C4-2B (cell line): ENCODE data around the gene RASGRF2.

ENCODE experiments used
- H3K27ac ChIP-seq: fragments of 450-650 bp; 2 replicates; pipeline ENCODE4 v1.5.1; 2017
- CTCF ChIP-seq: fragments of 450-650 bp; conservative IDR thresholded peaks from 2 replicates; pipeline ENCODE4 v1.5.1; 2017; ENCODE audit warnings: mild to moderate bottlenecking
- ZFX ChIP-seq: fragments of 450-650 bp; IDR thresholded peaks from 2 replicates; pipeline ENCODE4 v1.6.1; 2017

RASGRF2 gene

GRCh38 chr5:81195335-81195929, 235.3 kb downstream of the RASGRF2 start:
- H3K27ac ChIP-seq: no peak overlapping the region
- no peak for TF ChIP-seq ZFX
- TF ChIP-seq CTCF: peak; percentile 70

- no peak overlapping the region for H3K27ac ChIP-seq
- no peak for TF ChIP-seq ZFX
- TF ChIP-seq CTCF: no peak
Measured at GRCh38 chr5:81202655-81203054, 242.5 kb downstream of the RASGRF2 start.

- TF ChIP-seq ZFX (no peak), CTCF (no peak)
- H3K27ac ChIP-seq: no peak overlapping the region
Measured at GRCh38 chr5:81203729-81204128, 243.6 kb downstream of the RASGRF2 start.

- no peak for TF ChIP-seq ZFX
- TF ChIP-seq CTCF: no peak
- H3K27ac ChIP-seq: no peak overlapping the region
Measured at GRCh38 chr5:81204205-81204604, 244.0 kb downstream of the RASGRF2 start.

GRCh38 chr5:81205058-81205457, 244.9 kb downstream of the RASGRF2 start:
- TF ChIP-seq ZFX (no peak), CTCF (no peak)
- H3K27ac ChIP-seq: no peak overlapping the region

GRCh38 chr5:81207009-81207408, 246.8 kb downstream of the RASGRF2 start:
- TF ChIP-seq ZFX: no peak
- TF ChIP-seq CTCF: peak; percentile 43
- no peak overlapping the region for H3K27ac ChIP-seq

- TF ChIP-seq ZFX (no peak), CTCF (no peak)
- no peak overlapping the region for H3K27ac ChIP-seq
Measured at GRCh38 chr5:81208904-81209303, 248.7 kb downstream of the RASGRF2 start.
